HG03025 (cell line): Measurements from ENCODE around the gene ITGB7.

Experiments
- ATAC-seq: cut with Tn5 transposase; IDR thresholded peaks from one replicate; pipeline ENCODE4 v1.9.1; 2021; ENCODE audit warnings: mild to moderate bottlenecking, moderate library complexity; ENCODE audit not compliant: unreplicated experiment, low FRiP score

Gene ITGB7

GRCh38 chr12:53207042-53207441, at the start of gene ITGB7:
ITGB7 (minus strand) TSS chr12:53207251; CDS start chr12:53200443, 6,808 bp downstream.
- no peak for ATAC-seq

- no peak for ATAC-seq
Measured at GRCh38 chr12:53255996-53256395, 48.9 kb upstream of the ITGB7 start.

GRCh38 chr12:53254816-53255545, 47.9 kb upstream of the ITGB7 start:
- no peak for ATAC-seq

GRCh38 chr12:53253298-53253697, 46.2 kb upstream of the ITGB7 start:
- ATAC-seq: no peak

DNA sequence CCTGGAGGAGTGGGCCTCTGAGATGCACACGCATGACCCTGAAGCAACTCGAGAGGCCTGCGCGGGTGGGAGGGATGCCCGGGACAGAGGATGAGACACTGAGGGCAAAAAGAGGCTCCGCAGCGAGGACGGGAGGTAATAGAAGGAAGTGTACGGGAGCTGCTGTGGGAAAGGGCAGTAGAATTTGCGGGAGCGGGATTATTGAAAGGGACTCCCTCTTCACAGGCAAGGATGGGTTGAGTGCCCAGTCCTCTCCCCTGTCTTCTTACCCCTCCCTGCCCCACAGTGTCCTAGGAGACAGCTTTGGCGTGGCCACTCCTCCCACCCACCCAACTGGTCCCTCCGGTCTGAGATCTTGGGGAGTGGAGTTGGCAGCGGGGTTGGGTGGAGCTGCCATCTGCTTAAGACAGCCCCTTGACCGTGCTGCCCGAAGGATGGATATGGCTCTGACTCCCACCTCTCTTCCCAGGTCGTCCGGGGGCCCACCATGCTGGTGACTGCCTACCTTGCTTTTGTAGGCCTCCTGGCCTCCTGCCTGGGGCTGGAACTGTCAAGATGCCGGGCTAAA, 45.4 kb upstream of the ITGB7 start:
- no peak for ATAC-seq

DNA sequence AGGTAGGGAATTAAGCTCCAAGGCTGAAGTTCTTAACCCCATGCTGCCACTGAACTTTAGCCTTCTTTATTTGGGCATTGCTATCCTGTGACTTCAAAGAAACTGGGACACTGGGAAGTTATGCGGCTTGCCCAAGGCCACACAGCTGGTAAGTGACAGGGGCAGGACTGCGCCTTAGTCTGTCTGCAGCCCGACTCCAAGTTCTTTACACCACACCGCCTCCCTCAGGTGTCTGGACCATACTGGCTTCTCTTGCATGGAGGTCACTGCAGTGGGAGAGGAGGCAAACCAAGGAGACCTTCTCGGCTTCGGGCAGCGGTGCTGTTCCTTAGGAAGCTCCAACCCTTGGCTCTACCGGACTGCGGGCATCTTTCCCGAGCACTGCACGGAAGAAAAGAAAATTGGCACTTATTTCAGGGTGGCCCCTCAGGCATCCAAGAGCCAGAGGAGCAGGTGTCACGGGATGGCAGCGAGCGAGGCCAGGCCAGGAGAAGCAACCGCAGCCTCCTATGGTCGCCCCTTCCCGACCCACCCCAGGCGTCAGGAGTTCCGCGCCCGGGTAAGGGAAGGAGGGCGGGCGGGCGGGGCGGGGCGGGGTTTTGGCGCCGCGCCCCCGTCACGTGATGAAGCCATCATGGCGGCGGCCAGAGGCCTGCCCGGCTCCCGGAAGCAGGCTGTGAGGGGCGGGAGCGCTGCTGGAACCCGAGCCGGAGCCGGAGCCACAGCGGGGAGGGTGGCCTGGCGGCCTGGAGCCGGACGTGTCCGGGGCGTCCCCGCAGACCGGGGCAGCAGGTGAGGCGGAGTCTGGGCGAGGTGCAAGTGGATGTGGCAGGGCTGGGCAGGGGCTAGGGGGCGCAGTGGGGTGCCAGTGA, 44.7 kb upstream of the ITGB7 start:
- ATAC-seq: peak; percentile 56

- ATAC-seq: no peak
Measured at GRCh38 chr12:53245286-53245685, 38.2 kb upstream of the ITGB7 start.

DNA sequence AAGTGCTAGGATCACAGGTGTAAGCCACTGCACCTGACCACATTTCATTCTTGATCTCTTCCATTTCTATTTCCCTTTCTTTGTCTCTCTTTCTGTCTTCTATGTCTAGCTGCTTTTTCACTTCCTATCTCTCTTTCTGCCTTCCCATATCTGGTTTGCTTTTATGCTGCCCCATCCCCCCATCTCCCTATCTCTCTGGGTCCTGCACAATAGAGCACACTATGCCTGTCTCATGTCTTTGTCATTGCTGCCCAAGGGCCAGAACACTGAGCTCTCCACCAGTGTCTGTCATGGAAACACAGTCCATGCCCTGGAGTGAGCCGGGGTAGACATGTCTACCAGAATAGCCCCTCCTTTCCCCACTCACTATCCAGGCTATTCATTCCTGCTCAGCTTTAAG, 37.3 kb upstream of the ITGB7 start:
- no peak for ATAC-seq

DNA sequence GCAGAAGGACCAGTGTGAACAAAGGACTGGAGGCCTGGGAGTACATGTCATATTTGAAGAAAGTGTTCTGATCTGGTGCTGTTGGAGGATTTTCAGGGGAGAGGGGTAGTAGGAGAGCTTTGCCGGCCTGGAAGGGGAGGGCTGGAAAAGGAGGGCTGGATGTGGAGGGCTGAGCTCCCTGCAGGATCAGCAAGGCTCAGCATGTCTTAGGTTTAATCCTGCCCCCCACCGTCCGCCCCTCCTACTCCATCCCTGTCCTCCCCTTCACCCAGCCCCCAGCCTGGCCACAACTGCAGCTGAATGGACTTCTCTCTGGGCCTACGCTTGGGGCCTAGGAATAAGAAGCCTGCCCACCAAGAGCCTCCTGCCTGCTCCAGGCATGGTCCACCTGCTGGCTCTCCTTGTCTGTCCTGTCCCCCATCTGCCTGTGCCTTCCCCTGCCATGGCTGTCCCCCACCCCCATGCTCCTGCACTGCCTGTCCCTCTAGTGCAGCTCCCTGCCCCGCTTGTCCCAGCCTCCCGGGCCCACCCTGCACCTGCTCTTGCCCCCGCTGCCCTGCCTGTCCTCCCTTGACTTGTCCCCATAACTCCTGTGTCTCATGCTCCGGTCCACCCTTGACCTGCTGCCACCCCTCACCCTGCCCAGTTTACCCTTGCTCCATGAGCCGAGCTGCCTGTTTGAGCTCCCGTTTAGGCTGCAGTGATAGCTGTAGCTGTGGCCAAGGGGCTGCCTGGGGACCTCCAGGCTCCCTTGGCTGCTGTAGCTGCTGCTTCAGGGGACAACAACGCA, 34.8 kb upstream of the ITGB7 start:
- no peak for ATAC-seq

- no peak for ATAC-seq
Measured at GRCh38 chr12:53239643-53240258, 32.7 kb upstream of the ITGB7 start.

- no peak for ATAC-seq
Measured at GRCh38 chr12:53236443-53237111, 29.5 kb upstream of the ITGB7 start.

GRCh38 chr12:53235742-53236442, 28.8 kb upstream of the ITGB7 start:
- ATAC-seq: no peak

DNA sequence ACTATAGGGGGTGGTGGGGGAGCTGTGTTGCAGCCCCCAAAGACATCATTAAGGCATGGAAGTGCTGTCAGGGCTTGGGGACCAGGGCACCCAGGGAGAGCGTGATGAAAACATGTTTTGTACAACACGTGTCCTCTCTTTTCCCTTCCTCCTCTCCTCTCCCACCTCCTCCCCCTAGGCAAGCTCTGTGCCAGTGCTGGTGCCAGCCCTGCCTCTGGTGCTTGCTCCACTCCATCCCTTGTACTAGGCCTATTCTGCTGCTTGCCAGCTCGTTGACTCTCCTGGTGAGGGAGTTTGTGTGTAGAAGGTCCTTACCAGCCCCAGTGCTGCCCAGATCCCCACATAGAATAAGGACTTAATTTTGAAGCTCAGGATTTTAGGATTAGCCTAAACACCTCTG, 28.1 kb upstream of the ITGB7 start:
- ATAC-seq: no peak

DNA sequence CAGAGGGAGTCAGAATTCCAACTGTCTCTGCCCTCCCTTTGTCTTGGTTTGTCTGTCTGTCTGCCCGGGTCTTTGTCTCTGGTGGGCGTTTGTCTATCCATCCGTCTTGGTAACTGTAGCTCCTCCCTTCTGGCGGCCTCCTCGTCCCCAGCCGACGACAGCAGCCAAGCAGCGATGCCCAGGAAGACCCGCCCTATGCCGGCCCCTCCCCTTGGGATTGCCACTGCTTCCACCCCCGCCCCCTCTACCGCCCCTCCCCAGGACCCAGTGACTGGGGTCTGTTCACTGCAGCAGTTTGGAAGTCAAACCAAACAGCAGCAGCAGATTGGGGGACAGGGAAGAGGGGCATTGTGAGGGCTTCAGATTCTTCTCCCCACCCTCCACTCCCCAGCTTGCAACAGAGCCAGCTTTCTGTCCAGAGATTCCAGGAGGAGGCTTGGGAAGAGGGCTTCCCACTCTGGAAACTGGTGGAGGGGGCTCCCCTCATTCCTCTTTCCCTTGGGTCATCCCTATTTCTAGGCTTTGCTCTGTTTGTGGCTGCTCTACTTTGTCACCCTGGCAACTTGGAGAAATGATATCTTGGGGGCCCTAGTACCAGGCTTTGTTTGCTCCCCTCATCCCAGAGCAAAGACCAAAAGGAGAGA, 27.3 kb upstream of the ITGB7 start:
- no peak for ATAC-seq

DNA sequence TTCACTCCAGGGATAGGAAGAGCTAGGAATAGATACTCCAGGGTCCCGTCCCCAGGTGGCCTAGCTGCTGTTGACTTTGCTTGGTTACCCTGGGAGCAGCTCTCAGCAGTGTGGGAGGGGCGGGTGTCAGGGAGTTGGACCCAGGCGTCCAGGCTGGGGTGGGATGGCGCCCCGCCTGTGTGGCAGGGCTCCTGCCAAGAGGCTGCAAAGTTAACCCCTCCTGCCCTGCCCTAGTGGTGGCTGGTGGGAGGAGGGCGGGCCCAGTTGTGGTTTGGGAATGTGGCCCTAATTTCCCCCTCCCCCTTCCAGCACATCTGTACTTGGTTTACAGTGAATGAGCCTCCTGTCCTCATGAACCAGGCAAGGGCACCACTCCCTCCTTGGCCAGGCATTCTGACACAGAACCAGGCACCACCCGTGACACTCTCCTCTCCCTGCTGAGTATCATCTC, 26.6 kb upstream of the ITGB7 start:
- no peak for ATAC-seq

DNA sequence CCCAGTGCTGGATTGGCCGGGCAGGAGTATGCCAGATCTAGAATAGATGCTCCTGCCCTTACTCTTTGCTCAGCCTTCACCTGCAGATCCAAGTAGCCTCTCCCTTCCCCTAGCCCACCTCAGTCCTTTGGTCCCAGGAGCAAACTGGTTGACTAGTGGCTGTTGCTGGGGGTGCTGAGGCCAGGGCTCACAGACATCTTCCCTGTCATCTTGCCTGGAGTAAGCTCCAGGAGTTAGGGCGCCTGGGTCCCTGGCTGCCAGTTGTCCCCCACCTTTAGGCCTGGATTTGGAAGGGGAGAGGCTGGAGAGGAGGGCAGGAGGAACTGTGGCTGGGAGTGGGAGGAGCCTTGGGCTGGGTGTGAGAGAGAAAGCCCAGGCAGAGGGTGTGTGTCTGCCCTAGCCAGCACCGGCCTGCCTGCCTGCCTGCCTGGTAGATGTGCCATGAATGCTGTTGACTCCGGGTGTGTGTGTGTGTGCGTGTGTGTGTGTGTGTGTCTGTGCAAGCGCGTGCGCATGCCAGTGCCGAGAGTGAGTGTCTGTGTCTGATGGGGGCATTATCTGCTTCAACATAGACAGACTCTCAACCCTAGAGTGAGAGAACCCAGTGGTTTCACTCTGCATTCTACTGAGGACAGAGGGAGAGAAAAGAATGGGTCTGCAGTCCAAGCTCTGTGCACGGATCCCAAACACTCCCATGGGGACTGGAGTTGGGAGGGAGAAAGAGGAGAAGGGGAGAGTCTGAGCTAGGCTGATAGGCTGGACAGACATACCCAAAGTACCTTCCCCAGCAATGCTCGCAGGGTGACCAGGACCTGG, 25.8 kb upstream of the ITGB7 start:
- ATAC-seq: no peak

DNA sequence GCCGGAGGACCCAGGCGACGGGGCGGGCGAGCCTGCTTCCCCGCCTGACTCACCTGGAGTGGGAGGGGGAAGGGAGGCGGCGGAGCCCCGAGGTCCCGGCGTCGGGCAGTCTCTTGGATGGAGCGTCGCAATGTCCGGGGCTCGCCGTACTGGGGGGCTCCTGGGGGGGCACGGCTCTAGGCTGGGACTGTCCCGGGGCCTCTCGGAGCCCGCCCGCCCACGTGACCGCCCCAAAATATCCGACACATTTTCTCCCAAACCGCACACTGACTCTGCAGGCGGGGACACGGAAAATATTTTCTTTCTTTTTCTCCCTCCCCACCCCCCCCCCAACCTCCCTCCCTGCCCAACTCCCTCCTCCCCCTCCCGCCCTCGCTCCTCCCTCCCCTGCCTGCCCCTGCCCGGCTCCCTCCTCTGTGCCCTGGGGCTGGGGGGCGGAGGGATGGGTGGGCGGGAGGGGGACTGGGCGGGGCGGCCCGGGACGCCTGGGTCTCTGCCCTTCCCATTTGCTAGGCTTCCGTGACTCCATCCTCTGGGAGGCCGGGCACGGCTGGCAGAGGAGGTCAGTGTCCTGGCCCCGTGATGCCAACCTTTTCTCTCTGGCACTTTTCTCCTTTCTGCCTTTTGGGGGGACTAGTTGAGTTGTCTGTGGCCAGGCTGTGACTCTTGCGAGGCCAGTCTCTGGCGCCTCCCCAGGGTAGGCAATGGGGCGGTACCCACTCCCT, 25.0 kb upstream of the ITGB7 start, which contains the start of gene RARG:
RARG (minus strand) TSS at position 289 of the 725 bp plus-strand sequence. CDS start 4,664 bp downstream, outside the sequence.
- no peak for ATAC-seq
